ENCODE results near the gene TEAD3.
A peak's percentile ranks its signal among the peaks of the same experiment; 100 is the strongest.
"Not testable (repeated sequence)": the region's sequence is repeated elsewhere in the genome, so short reads cannot be mapped to it uniquely, and the experiment has no call there.

The TEAD3 gene

GRCh38 chr6:35496841-35497570 lies at the start of gene TEAD3:
Gene TEAD3, minus strand, starts transcription at chr6:35497079.
- no peak for TF ChIP-seq CTCF (IDR thresholded peaks at IDR 0.05; ENCODE audit: control extremely low read depth, extremely low read depth, low read depth, missing control alignments)
- ChIA-PET POLR2A (interaction anchor here (0.6 kb wide), 1 partner anchor 65 kb away, joined by 3 read pairs; no protein-coding TSS in a partner anchor), CTCF (no interaction called here)
- DNase-seq (ENCODE audit: extremely low spot score) = peak; percentile 89

DNA sequence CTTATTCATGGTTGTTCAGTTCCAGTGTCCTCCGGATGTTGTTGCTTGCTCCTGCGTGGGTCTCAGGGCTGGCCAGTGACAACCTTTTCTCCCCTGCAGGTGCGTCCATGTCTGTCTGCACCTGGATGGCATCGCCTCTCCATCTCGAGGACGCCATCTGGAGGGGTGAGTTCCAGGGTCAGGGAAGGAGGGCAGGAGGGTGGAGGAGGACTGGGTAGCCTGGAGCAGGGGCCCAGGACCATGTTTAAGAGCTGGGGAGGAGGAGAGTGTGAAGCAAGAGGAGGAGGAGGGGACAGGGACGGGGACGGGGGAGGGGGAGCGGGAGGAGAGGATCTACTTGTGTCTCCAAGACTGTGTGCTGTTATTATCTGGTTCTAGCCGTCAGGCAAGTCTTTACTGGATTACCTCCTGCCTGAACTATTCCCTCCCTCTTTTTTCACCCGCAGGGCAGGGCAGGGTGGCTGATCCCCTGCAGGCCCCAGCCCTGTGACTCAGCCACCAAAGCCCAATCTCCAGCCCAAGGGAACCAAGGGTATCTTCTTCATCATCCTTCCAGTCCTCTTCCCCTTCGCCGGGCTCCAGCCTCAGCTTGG lies 48.0 kb upstream of the TEAD3 start:
- no peak for TF ChIP-seq CTCF (IDR thresholded peaks at IDR 0.05; ENCODE audit: control extremely low read depth, extremely low read depth, low read depth, missing control alignments)
- ChIA-PET CTCF (interaction anchor here (1.8 kb wide), 1 partner anchor 22 kb away, joined by 5 read pairs; no protein-coding TSS in a partner anchor), POLR2A (no interaction called here)
- DNase-seq (ENCODE audit: extremely low spot score) = no peak

DNA sequence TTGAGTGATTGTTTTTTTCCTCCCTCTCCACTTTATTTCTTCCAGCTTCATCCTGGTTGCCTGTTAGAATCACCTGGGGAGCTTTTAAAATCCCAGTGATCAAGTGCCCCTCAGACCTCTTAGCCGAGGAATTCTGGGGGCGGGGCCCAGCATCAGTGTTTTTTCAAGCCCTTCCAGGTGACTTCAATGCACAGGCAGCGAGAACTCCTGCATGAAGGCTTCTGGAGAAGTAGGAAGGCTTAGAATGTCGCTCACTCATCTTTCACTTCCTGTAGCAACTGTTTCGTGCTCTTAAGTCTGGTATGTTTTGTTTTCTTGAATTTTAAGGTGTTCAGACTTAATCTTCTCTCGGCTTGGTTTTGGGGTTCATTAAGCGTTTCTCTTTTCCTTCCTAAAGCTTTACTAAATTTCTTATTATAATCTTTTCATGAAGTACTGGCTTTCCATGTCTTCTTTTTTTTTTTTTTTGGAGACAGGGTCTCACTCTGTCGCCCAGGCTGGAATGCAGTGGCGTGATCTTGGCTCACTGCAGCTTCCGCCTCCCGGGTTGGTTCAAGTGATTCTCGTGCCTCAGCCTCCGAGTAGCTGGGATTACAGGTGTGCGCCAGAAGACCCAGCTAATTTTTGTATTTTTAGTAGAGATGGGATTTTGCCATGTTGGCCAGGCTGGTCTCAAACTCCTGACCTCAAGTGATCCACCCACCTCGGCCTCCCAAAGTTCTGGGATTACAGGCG lies 46.7 kb upstream of the TEAD3 start:
- POLR2A ChIA-PET = no interaction called here
- CTCF ChIA-PET = interaction anchor here (1.3 to 1.8 kb wide), 2 partner anchors 9 to 21 kb away, joined by 5 to 7 read pairs; no protein-coding TSS in a partner anchor
- TF ChIP-seq CTCF (IDR thresholded peaks at IDR 0.05; ENCODE audit: control extremely low read depth, extremely low read depth, low read depth, missing control alignments) = no peak
- no peak for DNase-seq (ENCODE audit: extremely low spot score)

- no peak for TF ChIP-seq CTCF (IDR thresholded peaks at IDR 0.05; ENCODE audit: control extremely low read depth, extremely low read depth, low read depth, missing control alignments)
- CTCF ChIA-PET = interaction anchor here (1.1 kb wide), 1 partner anchor 216 kb away, joined by 4 read pairs; no protein-coding TSS in a partner anchor
- DNase-seq (ENCODE audit: extremely low spot score) = no peak
- POLR2A ChIA-PET = interaction anchor here (0.6 kb wide), 1 partner anchor 339 kb away, joined by 3 read pairs; no protein-coding TSS in a partner anchor
These were observed 45.0 kb upstream of the TEAD3 start for GRCh38 chr6:35541836-35542235.

- TF ChIP-seq CTCF (IDR thresholded peaks at IDR 0.05; ENCODE audit: control extremely low read depth, extremely low read depth, low read depth, missing control alignments) = no peak
- no peak for DNase-seq (ENCODE audit: extremely low spot score)
- CTCF ChIA-PET = interaction anchor here (2.0 kb wide), 1 partner anchor 13 kb away, joined by 5 read pairs; no protein-coding TSS in a partner anchor
- POLR2A ChIA-PET = no interaction called here
These were observed 42.3 kb upstream of the TEAD3 start for GRCh38 chr6:35539223-35539622.

- DNase-seq (ENCODE audit: extremely low spot score); POLR2A ChIA-PET: not testable (repeated sequence)
- CTCF ChIA-PET = interaction anchor here (6.5 kb wide), 1 partner anchor 14 kb away, joined by 49 read pairs; no protein-coding TSS in a partner anchor
These were observed 39.0 kb upstream of the TEAD3 start for GRCh38 chr6:35535847-35536246.

Data from GM10248 (cell line).